Spleen (tissue), 7 donors: Measurements from ENCODE around the gene SHMT2.

Experiments used
- POLR2AphosphoS5 ChIP-seq, 3 donors: sonication (generic); formaldehyde crosslinking; IDR thresholded peaks; one replicate each; pipeline ENCODE4 v1.5.1; 2017; ENCODE audit warnings: antibody characterized with exemption in 3 of 3
- TF ChIP-seq, protein P1 (sequence below), 11 experiments: fragments of 200-600 bp in 7 of 11; fragments of 450-650 bp in 4 of 11; sonication (generic) in 4 of 11; IDR thresholded peaks in 8 of 11; conservative IDR thresholded peaks in 3 of 11; 1 replicate in 7 of 11; 2 replicates in 4 of 11; pipeline versions ENCODE4 v1.4.0 to v1.8.0; 2016 to 2021; ENCODE audit warnings: antibody characterized with exemption in 11 of 11, inconsistent platforms in 4 of 11, mild to moderate bottlenecking in 1 of 11
- donor health status: DM: no; HTN: no; CAD: no; lungs with moderate emphysema.
- donor health status: DM: no; HTN: no; CAD: no.
- donor health status: DM: no; HTN: no; CAD: no.

DNA sequence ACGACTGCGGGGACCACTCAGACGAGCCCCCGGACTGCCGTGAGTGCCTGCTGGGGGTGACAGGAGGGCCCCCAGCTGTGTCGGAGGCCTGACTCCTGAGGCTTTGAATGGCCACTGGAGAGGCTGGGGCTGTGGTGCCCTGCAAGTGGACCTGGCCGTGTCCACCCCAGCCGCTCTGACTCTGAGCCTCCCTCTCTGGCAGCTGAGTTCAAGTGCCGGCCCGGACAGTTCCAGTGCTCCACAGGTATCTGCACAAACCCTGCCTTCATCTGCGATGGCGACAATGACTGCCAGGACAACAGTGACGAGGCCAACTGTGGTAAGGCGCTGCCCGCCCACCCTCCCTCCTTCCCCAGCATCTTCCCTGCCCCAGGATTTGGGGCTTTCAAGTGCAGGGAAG lies 29.0 kb upstream of the SHMT2 start:
- no peak for TF ChIP-seq POLR2AphosphoS5 (IDR thresholded peaks at IDR 0.05)
- TF ChIP-seq, protein P1, sequence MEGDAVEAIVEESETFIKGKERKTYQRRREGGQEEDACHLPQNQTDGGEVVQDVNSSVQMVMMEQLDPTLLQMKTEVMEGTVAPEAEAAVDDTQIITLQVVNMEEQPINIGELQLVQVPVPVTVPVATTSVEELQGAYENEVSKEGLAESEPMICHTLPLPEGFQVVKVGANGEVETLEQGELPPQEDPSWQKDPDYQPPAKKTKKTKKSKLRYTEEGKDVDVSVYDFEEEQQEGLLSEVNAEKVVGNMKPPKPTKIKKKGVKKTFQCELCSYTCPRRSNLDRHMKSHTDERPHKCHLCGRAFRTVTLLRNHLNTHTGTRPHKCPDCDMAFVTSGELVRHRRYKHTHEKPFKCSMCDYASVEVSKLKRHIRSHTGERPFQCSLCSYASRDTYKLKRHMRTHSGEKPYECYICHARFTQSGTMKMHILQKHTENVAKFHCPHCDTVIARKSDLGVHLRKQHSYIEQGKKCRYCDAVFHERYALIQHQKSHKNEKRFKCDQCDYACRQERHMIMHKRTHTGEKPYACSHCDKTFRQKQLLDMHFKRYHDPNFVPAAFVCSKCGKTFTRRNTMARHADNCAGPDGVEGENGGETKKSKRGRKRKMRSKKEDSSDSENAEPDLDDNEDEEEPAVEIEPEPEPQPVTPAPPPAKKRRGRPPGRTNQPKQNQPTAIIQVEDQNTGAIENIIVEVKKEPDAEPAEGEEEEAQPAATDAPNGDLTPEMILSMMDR (IDR thresholded peaks at IDR 0.05 in 8 of 11, conservative IDR thresholded peaks at IDR 0.05 in 3 of 11) = no peak
